MCF 10A (cell line): ENCODE data around the gene SYT1. TPM values are rescaled to one million over a fixed set of nuclear protein-coding genes. Genes with fewer than 3 reads are reported as not detected.

Experiments used
- BruUV-seq: library from RNA; stranded (reverse); fragments of 400-500 nt; replicated peaks from 2 replicates; lab custom pipeline; 2021; lab: Mats Ljungman, UMichigan
- CTCF ChIA-PET: fragments of 300-600 bp; sonication (Branson Sonifier 250); formaldehyde crosslinking; extraction: SDS; loops from one replicate; lab custom pipeline; 2021; ENCODE audit warnings: antibody characterized with exemption, inconsistent platforms; lab: Yijun Ruan, JAX
- POLR2A ChIA-PET: fragments of 300-600, 350-650 bp; sonication (Branson Sonifier 250); formaldehyde crosslinking; extraction: SDS; loops from one replicate; lab custom pipeline; 2020; ENCODE audit warnings: antibody characterized with exemption, inconsistent platforms; lab: Yijun Ruan, JAX
- DNase-seq: peaks from one replicate; pipeline ENCODE4 v3.0.0-alpha.2; 2018; ENCODE audit not compliant: unreplicated experiment
- H3K27ac Mint-ChIP-seq: one replicate; pipeline ENCODE4 v1.8.0; 2022; ENCODE audit warnings: mild to moderate bottlenecking, low read depth, mixed read lengths; ENCODE audit not compliant: unreplicated experiment
- H3K27me3 Mint-ChIP-seq: one replicate; pipeline ENCODE4 v1.8.0; 2022; ENCODE audit warnings: mixed read lengths; ENCODE audit not compliant: insufficient read depth, unreplicated experiment
- H3K36me3 Mint-ChIP-seq: one replicate; pipeline ENCODE4 v1.8.0; 2022; ENCODE audit warnings: mild to moderate bottlenecking, moderate library complexity, mixed read lengths; ENCODE audit not compliant: insufficient read depth, unreplicated experiment
- H3K4me1 Mint-ChIP-seq: one replicate; pipeline ENCODE4 v1.8.0; 2022; ENCODE audit warnings: mixed read lengths; ENCODE audit not compliant: insufficient read depth, unreplicated experiment
- H3K4me3 Mint-ChIP-seq: one replicate; pipeline ENCODE4 v1.8.0; 2022; ENCODE audit warnings: mild to moderate bottlenecking, moderate library complexity, mixed read lengths; ENCODE audit not compliant: unreplicated experiment
- H3K9me3 Mint-ChIP-seq: one replicate; pipeline ENCODE4 v1.8.0; 2022; ENCODE audit warnings: mixed read lengths; ENCODE audit not compliant: unreplicated experiment
- intact Hi-C: fragments of 100-400 bp; cut with micrococcal nuclease; formaldehyde crosslinking; loops from 2 replicates; pipeline ENCODE4 v1.14.1; 2022
- total RNA-seq: library from RNA; stranded (reverse); gene quantifications from 2 replicates; pipeline ENCODE4 v1.2.3, GENCODE V29; 2022
- TF ChIP-seq, protein P1 (sequence below): fragments of 200-600 bp; IDR thresholded peaks from one replicate; pipeline ENCODE4 v1.8.0; 2022; ENCODE audit warnings: antibody characterized with exemption, mild to moderate bottlenecking; ENCODE audit not compliant: unreplicated experiment

Gene SYT1
- total RNA-seq, 1 experiment from 2014 or later, result 7.4 TPM

- TF ChIP-seq, protein P1, sequence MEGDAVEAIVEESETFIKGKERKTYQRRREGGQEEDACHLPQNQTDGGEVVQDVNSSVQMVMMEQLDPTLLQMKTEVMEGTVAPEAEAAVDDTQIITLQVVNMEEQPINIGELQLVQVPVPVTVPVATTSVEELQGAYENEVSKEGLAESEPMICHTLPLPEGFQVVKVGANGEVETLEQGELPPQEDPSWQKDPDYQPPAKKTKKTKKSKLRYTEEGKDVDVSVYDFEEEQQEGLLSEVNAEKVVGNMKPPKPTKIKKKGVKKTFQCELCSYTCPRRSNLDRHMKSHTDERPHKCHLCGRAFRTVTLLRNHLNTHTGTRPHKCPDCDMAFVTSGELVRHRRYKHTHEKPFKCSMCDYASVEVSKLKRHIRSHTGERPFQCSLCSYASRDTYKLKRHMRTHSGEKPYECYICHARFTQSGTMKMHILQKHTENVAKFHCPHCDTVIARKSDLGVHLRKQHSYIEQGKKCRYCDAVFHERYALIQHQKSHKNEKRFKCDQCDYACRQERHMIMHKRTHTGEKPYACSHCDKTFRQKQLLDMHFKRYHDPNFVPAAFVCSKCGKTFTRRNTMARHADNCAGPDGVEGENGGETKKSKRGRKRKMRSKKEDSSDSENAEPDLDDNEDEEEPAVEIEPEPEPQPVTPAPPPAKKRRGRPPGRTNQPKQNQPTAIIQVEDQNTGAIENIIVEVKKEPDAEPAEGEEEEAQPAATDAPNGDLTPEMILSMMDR, result no peak
- POLR2A ChIA-PET, result no interaction called here
- no peaks in the 10 kb centered on the region for H3K36me3 Mint-ChIP-seq
- no peaks in the 10 kb centered on the region for H3K9me3 Mint-ChIP-seq
- no TSS peak for BruUV-seq
- CTCF ChIA-PET, result no interaction called here
- no peaks in the 10 kb centered on the region for H3K27me3 Mint-ChIP-seq
- intact Hi-C loops, result no loop called here
- no peak overlapping the region for H3K4me3 Mint-ChIP-seq
- H3K27ac Mint-ChIP-seq, result no peak overlapping the region
- H3K4me1 Mint-ChIP-seq, result peaks cover 18% of the 10 kb centered on the region
- no peak for DNase-seq
Observed at GRCh38 chr12:78880078-78880477, 15.5 kb downstream of the SYT1 start.

DNA sequence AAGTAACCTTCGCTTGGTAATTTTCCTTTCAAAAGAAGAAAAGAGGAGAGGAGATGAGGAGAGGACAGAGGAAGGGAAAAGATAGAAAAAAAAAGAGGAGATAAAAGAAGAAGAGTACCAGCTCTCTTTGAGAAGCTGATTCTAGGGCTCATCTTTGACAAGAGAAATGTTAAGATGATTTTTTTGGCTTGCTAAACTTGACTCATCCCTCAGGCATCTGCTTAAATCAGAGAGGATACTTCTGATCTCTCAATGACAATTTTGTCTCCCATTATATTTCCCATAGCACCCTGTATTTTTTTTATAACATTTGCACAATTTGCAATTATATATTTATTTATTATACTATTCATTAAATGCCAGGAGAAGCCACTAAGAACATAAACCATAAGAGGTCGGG is 17.1 kb downstream of the SYT1 start:
- DNase-seq, result no peak
- BruUV-seq, result no TSS peak
- TF ChIP-seq, protein P1, result no peak
- H3K4me1 Mint-ChIP-seq, result peaks cover 18% of the 10 kb centered on the region
- H3K27ac Mint-ChIP-seq, result no peak overlapping the region
- H3K4me3 Mint-ChIP-seq, result no peak overlapping the region
- no peaks in the 10 kb centered on the region for H3K27me3 Mint-ChIP-seq
- CTCF ChIA-PET, result interaction anchor here (0.6 to 1.3 kb wide), 2 partner anchors 10 to 638 kb away, joined by 3 to 4 read pairs; no protein-coding TSS in a partner anchor
- H3K9me3 Mint-ChIP-seq, result no peaks in the 10 kb centered on the region
- intact Hi-C loops, result no loop called here
- POLR2A ChIA-PET, result no interaction called here
- no peaks in the 10 kb centered on the region for H3K36me3 Mint-ChIP-seq

DNA sequence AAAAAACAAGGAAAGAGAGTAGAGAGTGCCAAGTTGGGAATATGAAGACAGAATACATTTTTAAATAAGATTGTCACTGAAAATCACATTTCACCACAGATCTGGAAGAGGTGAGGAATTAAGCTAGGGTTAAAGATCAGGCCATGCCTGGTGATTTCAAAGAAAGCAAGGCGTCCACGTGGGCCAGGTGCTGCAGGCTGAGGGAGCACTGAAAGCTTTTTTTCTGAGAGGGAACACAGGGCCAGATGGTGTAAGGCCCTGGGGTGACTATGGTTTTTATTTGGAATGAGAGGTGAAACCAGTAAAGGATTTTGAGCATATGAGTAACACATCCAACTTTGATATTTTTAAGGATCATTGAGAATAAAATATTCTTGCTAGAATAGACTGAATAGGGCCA is 20.9 kb downstream of the SYT1 start:
- intact Hi-C loops, result no loop called here
- H3K9me3 Mint-ChIP-seq, result peaks cover 3% of the 10 kb centered on the region
- CTCF ChIA-PET, result no interaction called here
- TF ChIP-seq, protein P1, result no peak
- H3K4me3 Mint-ChIP-seq, result no peak overlapping the region
- H3K27me3 Mint-ChIP-seq, result no peaks in the 10 kb centered on the region
- no peak overlapping the region for H3K27ac Mint-ChIP-seq
- peaks cover 24% of the 10 kb centered on the region for H3K4me1 Mint-ChIP-seq
- no TSS peak for BruUV-seq
- DNase-seq, result no peak
- H3K36me3 Mint-ChIP-seq, result no peaks in the 10 kb centered on the region
- POLR2A ChIA-PET, result interaction anchor here (0.7 kb wide), 1 partner anchor 14 kb away, joined by 3 read pairs; no protein-coding TSS in a partner anchor

GRCh38 chr12:78886719-78887407 is 22.3 kb downstream of the SYT1 start:
- Mint-ChIP-seq H3K27ac (peak overlapping the region; percentile 96), H3K36me3 (no peaks in the 10 kb centered on the region), H3K4me3 (peak overlapping the region; percentile 43), H3K4me1 (peaks cover 14% of the 10 kb centered on the region), H3K27me3 (no peaks in the 10 kb centered on the region), H3K9me3 (peaks cover 8% of the 10 kb centered on the region)
- TSS peak; percentile 98 for BruUV-seq
- intact Hi-C loops, result no loop called here
- TF ChIP-seq, protein P1, result no peak
- CTCF ChIA-PET, result interaction anchor here (0.6 kb wide), 1 partner anchor 23 kb away, joined by 4 read pairs; no protein-coding TSS in a partner anchor
- POLR2A ChIA-PET, result no interaction called here
- peak; percentile 86 for DNase-seq
